Choroid plexus epithelial cell (primary cell): ENCODE results near the gene OPHN1.
A peak's percentile ranks its signal among the peaks of the same experiment; 100 is the strongest.

ENCODE experiments used
- DNase-seq: peaks from one replicate; pipeline ENCODE4 v3.0.0-alpha.2; 2010; ENCODE audit warnings: low read depth
- H3K4me3 ChIP-seq: 2 replicates; pipeline ENCODE4 v1.5.1; 2011; ENCODE audit warnings: low read depth, mild to moderate bottlenecking, control low read depth, low read length, moderate library complexity
- TF ChIP-seq, protein P1 (sequence below): conservative IDR thresholded peaks from 2 replicates; pipeline ENCODE4 v1.5.1; 2011; ENCODE audit warnings: low read depth, mild to moderate bottlenecking, control low read depth, inconsistent platforms, low read length, moderate library complexity

OPHN1 gene, protein sequence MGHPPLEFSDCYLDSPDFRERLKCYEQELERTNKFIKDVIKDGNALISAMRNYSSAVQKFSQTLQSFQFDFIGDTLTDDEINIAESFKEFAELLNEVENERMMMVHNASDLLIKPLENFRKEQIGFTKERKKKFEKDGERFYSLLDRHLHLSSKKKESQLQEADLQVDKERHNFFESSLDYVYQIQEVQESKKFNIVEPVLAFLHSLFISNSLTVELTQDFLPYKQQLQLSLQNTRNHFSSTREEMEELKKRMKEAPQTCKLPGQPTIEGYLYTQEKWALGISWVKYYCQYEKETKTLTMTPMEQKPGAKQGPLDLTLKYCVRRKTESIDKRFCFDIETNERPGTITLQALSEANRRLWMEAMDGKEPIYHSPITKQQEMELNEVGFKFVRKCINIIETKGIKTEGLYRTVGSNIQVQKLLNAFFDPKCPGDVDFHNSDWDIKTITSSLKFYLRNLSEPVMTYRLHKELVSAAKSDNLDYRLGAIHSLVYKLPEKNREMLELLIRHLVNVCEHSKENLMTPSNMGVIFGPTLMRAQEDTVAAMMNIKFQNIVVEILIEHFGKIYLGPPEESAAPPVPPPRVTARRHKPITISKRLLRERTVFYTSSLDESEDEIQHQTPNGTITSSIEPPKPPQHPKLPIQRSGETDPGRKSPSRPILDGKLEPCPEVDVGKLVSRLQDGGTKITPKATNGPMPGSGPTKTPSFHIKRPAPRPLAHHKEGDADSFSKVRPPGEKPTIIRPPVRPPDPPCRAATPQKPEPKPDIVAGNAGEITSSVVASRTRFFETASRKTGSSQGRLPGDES

DNA sequence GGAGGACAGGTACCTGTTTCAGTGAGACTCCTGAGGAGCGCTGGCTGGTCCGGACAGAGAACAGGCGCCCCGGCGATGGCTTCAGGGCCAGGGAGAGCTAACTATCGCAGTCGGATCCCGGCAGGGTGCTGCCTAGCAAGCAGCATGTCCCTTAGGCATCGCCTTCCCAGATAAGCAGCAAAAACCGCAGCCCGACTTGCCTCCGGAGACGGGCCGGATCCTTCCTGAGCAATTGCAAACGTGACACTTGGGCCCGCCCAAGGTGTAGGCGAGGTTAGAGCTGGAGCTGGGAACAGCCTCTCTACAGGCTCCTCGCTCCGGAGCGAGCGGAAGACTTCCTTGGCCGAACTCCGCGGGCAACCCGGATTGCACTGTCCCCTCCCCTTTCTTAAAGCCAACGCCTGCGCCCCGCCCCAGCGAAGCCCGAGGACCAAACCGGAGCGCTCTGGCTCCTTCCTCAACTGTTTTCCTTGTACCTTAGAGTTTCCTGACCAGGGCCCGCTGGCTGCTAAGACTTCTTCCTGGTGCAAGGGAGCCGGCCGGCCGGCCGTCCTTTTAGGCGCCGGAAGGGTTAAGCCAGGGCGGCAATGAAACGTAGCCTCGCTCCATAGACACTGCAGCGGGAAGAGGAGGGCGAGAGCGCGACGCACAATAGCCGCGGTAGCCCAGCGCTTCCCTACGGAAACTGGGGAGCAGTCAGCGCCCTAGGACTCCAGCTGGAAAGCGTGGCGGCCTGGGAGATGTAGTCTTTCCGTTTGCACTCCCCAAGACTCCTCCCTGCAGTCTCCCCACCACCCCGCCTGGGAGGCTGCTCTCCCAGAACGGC is at the start of gene OPHN1:
Gene OPHN1, minus strand, starts transcription at position 341 of the 826 bp plus-strand sequence. CDS start 475 bp downstream, outside the sequence.
- peak; percentile 77 for DNase-seq
- H3K4me3 ChIP-seq: peak within 1 kb of the TSS; percentile 66
- TF ChIP-seq, protein P1, sequence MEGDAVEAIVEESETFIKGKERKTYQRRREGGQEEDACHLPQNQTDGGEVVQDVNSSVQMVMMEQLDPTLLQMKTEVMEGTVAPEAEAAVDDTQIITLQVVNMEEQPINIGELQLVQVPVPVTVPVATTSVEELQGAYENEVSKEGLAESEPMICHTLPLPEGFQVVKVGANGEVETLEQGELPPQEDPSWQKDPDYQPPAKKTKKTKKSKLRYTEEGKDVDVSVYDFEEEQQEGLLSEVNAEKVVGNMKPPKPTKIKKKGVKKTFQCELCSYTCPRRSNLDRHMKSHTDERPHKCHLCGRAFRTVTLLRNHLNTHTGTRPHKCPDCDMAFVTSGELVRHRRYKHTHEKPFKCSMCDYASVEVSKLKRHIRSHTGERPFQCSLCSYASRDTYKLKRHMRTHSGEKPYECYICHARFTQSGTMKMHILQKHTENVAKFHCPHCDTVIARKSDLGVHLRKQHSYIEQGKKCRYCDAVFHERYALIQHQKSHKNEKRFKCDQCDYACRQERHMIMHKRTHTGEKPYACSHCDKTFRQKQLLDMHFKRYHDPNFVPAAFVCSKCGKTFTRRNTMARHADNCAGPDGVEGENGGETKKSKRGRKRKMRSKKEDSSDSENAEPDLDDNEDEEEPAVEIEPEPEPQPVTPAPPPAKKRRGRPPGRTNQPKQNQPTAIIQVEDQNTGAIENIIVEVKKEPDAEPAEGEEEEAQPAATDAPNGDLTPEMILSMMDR: no peak

- DNase-seq: no peak
- TF ChIP-seq, protein P1: no peak
- H3K4me3 ChIP-seq: no peak overlapping the region
Measured at GRCh38 chrX:68480969-68481368, 47.7 kb upstream of the OPHN1 start.

- no peak overlapping the region for H3K4me3 ChIP-seq
- TF ChIP-seq, protein P1: no peak
- DNase-seq: no peak
Measured at GRCh38 chrX:68464796-68465195, 31.5 kb upstream of the OPHN1 start.

DNA sequence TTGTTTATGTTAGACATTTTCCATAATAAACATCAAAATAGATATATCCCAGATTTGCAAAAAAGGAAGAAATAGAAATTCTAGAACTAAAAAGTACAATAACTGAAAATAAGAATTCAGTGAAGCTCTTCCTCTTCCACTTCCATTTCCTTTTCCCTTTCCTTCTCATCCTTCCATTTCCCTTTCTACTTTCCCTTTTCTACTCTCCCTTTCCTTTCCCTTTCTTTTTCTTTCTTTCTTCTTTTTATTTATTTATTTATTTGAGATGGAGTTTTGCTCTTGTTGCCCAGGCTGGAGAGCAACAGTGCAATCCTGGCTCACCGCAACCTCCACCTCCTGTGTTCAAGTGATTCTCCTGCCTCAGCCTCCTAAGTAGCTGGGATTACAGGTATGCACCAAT is 30.6 kb upstream of the OPHN1 start:
- no peak for DNase-seq
- TF ChIP-seq, protein P1: no peak

GRCh38 chrX:68462653-68463052 is 29.4 kb upstream of the OPHN1 start:
- TF ChIP-seq, protein P1: peak; percentile 55
- H3K4me3 ChIP-seq: no peak overlapping the region
- DNase-seq: peak; percentile 62

More for the DNA sequence above, 30.6 kb upstream of the OPHN1 start:
- H3K4me3 ChIP-seq: no peak overlapping the region

- DNase-seq: peak; percentile 20
- TF ChIP-seq, protein P1: no peak
- H3K4me3 ChIP-seq: no peak overlapping the region
Measured at GRCh38 chrX:68462197-68462596, 28.9 kb upstream of the OPHN1 start.
